ENCODE results near the gene CSMD2.

DNA sequence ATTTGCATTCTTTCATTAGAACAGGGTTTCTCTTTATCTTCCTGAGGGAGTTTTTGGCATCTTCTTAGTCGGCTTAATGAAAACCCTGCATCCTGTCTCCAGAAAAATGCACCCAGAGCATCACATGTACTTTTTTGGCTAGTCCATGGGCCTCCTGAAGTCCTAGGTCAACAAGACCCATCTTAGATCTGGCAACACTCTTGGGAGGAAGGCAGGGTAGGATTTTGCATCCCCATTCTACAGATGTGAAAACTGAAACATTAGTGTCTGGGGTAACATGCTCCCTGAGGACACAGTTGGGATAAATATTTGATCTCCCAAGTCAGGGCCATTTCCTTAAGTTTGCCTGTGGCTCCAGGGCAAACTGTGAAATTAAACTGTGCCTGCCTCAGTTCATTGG is 341.2 kb downstream of the CSMD2 start:
- no peak for TF ChIP-seq CTCF (conservative IDR thresholded peaks at IDR 0.05; ENCODE audit: low read depth, low read length)
- no peak for TF ChIP-seq CEBPB (IDR thresholded peaks at IDR 0.05; ENCODE audit: low read depth, low read length)
- no peak for TF ChIP-seq MXI1 (IDR thresholded peaks at IDR 0.05; ENCODE audit: borderline replicate concordance, low read depth, low read length)
- TF ChIP-seq SMC3 (IDR thresholded peaks at IDR 0.05; ENCODE audit: low read depth, low read length) = no peak
- TF ChIP-seq RFX5 (IDR thresholded peaks at IDR 0.05; ENCODE audit: low read depth, low read length) = no peak
- no peak for TF ChIP-seq FOS (IDR thresholded peaks at IDR 0.05; ENCODE audit: low read depth, low read length)
- TF ChIP-seq POLR2A (IDR thresholded peaks at IDR 0.05; ENCODE audit: low read depth, low read length) = no peak
- TF ChIP-seq MAFK (IDR thresholded peaks at IDR 0.05; ENCODE audit: low read depth, low read length) = no peak
- TF ChIP-seq RAD21 (IDR thresholded peaks at IDR 0.05; ENCODE audit: low read length) = no peak
- TF ChIP-seq, protein P1, sequence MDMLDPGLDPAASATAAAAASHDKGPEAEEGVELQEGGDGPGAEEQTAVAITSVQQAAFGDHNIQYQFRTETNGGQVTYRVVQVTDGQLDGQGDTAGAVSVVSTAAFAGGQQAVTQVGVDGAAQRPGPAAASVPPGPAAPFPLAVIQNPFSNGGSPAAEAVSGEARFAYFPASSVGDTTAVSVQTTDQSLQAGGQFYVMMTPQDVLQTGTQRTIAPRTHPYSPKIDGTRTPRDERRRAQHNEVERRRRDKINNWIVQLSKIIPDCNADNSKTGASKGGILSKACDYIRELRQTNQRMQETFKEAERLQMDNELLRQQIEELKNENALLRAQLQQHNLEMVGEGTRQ (IDR thresholded peaks at IDR 0.05; ENCODE audit: low read depth, low read length) = no peak
- TF ChIP-seq RCOR1 (IDR thresholded peaks at IDR 0.05; ENCODE audit: insufficient replicate concordance, low read length) = no peak
- no peak for TF ChIP-seq BHLHE40 (IDR thresholded peaks at IDR 0.05; ENCODE audit: low read depth, low read length)
- no peak for TF ChIP-seq ELK1 (IDR thresholded peaks at IDR 0.05; ENCODE audit: borderline replicate concordance, low read depth, low read length)
